ENCODE results near the gene SCYL2.

The SCYL2 gene

DNA sequence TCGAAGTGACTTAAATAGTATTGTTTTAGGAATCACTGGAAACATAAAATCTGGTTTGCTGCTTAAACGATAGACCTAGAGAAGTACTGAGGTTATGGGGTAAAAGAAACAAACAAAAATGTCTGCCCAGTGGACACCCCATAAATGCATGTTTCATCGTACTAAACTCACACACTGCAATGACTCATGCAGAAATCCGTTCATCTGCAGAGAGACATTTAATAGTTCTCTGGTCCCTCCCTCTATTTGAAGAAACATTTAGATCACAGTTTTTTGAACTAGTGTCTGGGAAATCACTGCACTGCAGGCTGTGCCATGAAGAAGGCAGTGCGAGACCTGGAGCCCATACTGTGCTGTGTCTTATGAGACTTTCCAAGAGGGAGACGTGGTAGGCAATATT is 115.4 kb downstream of the SCYL2 start:
- TF ChIP-seq, protein P1, sequence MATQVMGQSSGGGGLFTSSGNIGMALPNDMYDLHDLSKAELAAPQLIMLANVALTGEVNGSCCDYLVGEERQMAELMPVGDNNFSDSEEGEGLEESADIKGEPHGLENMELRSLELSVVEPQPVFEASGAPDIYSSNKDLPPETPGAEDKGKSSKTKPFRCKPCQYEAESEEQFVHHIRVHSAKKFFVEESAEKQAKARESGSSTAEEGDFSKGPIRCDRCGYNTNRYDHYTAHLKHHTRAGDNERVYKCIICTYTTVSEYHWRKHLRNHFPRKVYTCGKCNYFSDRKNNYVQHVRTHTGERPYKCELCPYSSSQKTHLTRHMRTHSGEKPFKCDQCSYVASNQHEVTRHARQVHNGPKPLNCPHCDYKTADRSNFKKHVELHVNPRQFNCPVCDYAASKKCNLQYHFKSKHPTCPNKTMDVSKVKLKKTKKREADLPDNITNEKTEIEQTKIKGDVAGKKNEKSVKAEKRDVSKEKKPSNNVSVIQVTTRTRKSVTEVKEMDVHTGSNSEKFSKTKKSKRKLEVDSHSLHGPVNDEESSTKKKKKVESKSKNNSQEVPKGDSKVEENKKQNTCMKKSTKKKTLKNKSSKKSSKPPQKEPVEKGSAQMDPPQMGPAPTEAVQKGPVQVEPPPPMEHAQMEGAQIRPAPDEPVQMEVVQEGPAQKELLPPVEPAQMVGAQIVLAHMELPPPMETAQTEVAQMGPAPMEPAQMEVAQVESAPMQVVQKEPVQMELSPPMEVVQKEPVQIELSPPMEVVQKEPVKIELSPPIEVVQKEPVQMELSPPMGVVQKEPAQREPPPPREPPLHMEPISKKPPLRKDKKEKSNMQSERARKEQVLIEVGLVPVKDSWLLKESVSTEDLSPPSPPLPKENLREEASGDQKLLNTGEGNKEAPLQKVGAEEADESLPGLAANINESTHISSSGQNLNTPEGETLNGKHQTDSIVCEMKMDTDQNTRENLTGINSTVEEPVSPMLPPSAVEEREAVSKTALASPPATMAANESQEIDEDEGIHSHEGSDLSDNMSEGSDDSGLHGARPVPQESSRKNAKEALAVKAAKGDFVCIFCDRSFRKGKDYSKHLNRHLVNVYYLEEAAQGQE (IDR thresholded peaks at IDR 0.05; ENCODE audit: low read depth) = no peak
- TF ChIP-seq TAF1 (IDR thresholded peaks at IDR 0.05; ENCODE audit: low read depth) (no peak), CREB1 (IDR thresholded peaks at IDR 0.05; ENCODE audit: low read depth) (no peak), RAD21 (IDR thresholded peaks at IDR 0.05; ENCODE audit: low read depth) (no peak), ZBTB7A (IDR thresholded peaks at IDR 0.05; ENCODE audit: low read depth) (no peak), NFIC (IDR thresholded peaks at IDR 0.05) (no peak)

- TF ChIP-seq EGR1 (IDR thresholded peaks at IDR 0.05) (no peak), EP300 (IDR thresholded peaks at IDR 0.05; ENCODE audit: borderline replicate concordance) (no peak), NFIC (IDR thresholded peaks at IDR 0.05) (no peak), FOXM1 (IDR thresholded peaks at IDR 0.05; ENCODE audit: borderline replicate concordance, low read depth) (no peak), MAX (IDR thresholded peaks at IDR 0.05) (no peak), RAD21 (IDR thresholded peaks at IDR 0.05; ENCODE audit: low read depth) (no peak), ZBTB7A (IDR thresholded peaks at IDR 0.05; ENCODE audit: low read depth) (no peak), TEAD4 (IDR thresholded peaks at IDR 0.05) (no peak), YY1 (IDR thresholded peaks at IDR 0.05; ENCODE audit: low read depth) (no peak), TCF12 (IDR thresholded peaks at IDR 0.05; ENCODE audit: low read depth) (no peak), CEBPB (IDR thresholded peaks at IDR 0.05) (no peak), TAF1 (IDR thresholded peaks at IDR 0.05; ENCODE audit: low read depth) (no peak), CREB1 (IDR thresholded peaks at IDR 0.05; ENCODE audit: low read depth) (no peak), USF1 (IDR thresholded peaks at IDR 0.05) (no peak)
- TF ChIP-seq, protein P1 (IDR thresholded peaks at IDR 0.05; ENCODE audit: low read depth) = no peak
These were observed 116.9 kb downstream of the SCYL2 start for GRCh38 chr12:100383586-100384558.

DNA sequence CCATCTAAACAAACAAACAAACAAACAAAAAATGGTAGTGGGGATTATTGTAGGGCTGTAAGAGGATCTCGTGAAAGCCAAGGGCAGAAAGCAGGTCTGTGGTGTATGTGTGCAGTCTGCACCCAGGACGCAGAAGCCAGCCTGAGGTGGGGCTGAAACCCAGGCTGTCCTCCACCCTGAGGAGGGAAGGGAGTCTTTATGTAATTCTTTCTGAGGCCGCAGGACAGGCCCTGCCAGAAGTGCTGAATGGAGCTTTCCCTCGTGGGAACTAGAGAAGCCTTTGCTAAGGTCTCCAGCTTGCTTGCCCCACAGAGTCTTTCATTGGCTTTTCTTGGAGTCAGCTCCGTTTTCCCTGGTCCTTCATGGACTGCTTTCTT is 117.6 kb downstream of the SCYL2 start:
- TF ChIP-seq MAX (IDR thresholded peaks at IDR 0.05) (no peak), CREB1 (IDR thresholded peaks at IDR 0.05; ENCODE audit: low read depth) (no peak), CEBPB (IDR thresholded peaks at IDR 0.05) (no peak), EGR1 (IDR thresholded peaks at IDR 0.05) (no peak), TEAD4 (IDR thresholded peaks at IDR 0.05) (no peak)
- TF ChIP-seq, protein P1 (IDR thresholded peaks at IDR 0.05; ENCODE audit: low read depth) = no peak

DNA sequence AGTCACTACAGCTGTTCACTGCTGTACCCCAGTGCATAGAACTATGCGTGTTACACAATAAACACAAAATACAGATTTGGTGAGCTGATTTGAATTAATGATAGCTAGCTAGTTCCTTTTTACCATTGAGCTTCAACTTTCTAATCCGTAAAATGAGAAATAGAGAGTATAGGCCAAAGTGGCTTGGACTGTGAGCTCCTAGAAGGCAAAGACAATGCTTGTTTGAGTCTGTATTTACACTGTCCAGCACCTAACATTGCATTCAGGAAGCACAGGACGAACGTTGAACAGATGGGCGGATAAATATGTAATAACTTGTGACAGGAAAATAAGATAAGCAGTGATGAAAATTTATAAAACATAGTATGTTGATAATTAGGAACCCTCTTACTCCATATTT is 121.4 kb downstream of the SCYL2 start:
- TF ChIP-seq YY1 (IDR thresholded peaks at IDR 0.05; ENCODE audit: low read depth) (no peak), EP300 (IDR thresholded peaks at IDR 0.05; ENCODE audit: borderline replicate concordance) (no peak), MAX (IDR thresholded peaks at IDR 0.05) (no peak)
